GM12878 (cell line): ENCODE measurements around the gene CCNJL. TPM values are rescaled to one million over a fixed set of nuclear protein-coding genes. Genes with fewer than 3 reads are reported as not detected.

Experiments used
- ATAC-seq: fragments of 200-7000 bp; cut with Tn5 transposase; 3 replicates; pipeline ENCODE4 v1.9.1; 2020; ENCODE audit warnings: mild to moderate bottlenecking, moderate library complexity
- BruUV-seq: library from RNA; stranded (reverse); fragments of 400-500 nt; replicated peaks from 2 replicates; lab custom pipeline; 2021; lab: Mats Ljungman, UMichigan
- CTCF ChIA-PET: fragments of 300-600 bp; sonication (Branson Sonifier 250); formaldehyde crosslinking; extraction: SDS; loops from one replicate; lab custom pipeline; 2021; ENCODE audit warnings: inconsistent platforms; lab: Yijun Ruan, JAX
- POLR2A ChIA-PET: fragments of 350-600 bp; formaldehyde crosslinking; extraction: SDS; loops from one replicate; lab custom pipeline; 2021; ENCODE audit warnings: inconsistent platforms; lab: Charles Lee
- RAD21 ChIA-PET: fragments of 300-600 bp; sonication (Branson Sonifier 250); formaldehyde crosslinking; loops from one replicate; lab custom pipeline; 2023; ENCODE audit warnings: antibody characterized with exemption; ENCODE audit not compliant: unreplicated experiment; lab: Charles Lee
- SMC1A ChIA-PET: fragments of 300-600 bp; sonication (Branson Sonifier 250); formaldehyde crosslinking; loops from one replicate; lab custom pipeline; 2023; ENCODE audit not compliant: unreplicated experiment, uncharacterized antibody; lab: Charles Lee
- DNase-seq: peaks from one replicate; pipeline ENCODE4 v3.0.0-alpha.2; 2011; ENCODE audit warnings: low read depth, low spot score
- FAIRE-seq: peaks from 3 replicates; lab custom pipeline; 2011; peaks lifted over from hg19 to GRCh38; lab: Jason Lieb, UNC
- H2AFZ ChIP-seq: 2 replicates; pipeline ENCODE4 v1.6.0; 2011; ENCODE audit warnings: low read depth, low read length, control low read depth; ENCODE audit not compliant: control insufficient read depth
- H3K27ac ChIP-seq: 2 replicates; pipeline ENCODE4 v1.5.1; 2011; ENCODE audit warnings: control low read depth; ENCODE audit not compliant: control insufficient read depth, insufficient read depth
- H3K27me3 ChIP-seq, 2 experiments: replicated peaks in 1 of 2; 2 replicates each; pipeline versions ENCODE4 v1.6.0 to v1.6.1; 2011; ENCODE audit warnings: low read length in 1 of 2; ENCODE audit not compliant: control insufficient read depth in 2 of 2, insufficient read depth in 2 of 2
- H3K36me3 ChIP-seq, 2 experiments: 2 replicates each; pipeline ENCODE4 v1.5.1; 2011; ENCODE audit warnings: low read length in 1 of 2; ENCODE audit not compliant: control insufficient read depth in 2 of 2, insufficient read depth in 2 of 2
- H3K4me1 ChIP-seq: 2 replicates; pipeline ENCODE4 v1.6.1; 2011; ENCODE audit warnings: mild to moderate bottlenecking, low read length, moderate library complexity, mixed read lengths; ENCODE audit not compliant: control insufficient read depth, insufficient read depth
- H3K4me2 ChIP-seq: 2 replicates; pipeline ENCODE4 v1.6.0; 2011; ENCODE audit warnings: control low read depth; ENCODE audit not compliant: control insufficient read depth, insufficient read depth
- H3K4me3 ChIP-seq: fragments of 200-600 bp; sonication (generic); 2 replicates; pipeline ENCODE4 v1.5.1; 2016
- H3K79me2 ChIP-seq: 2 replicates; pipeline ENCODE4 v1.6.0; 2011; ENCODE audit warnings: low read length; ENCODE audit not compliant: control insufficient read depth, insufficient read depth
- H3K9ac ChIP-seq: 2 replicates; pipeline ENCODE4 v1.8.0; 2011; ENCODE audit warnings: low read length, control low read depth, mixed read lengths; ENCODE audit not compliant: control insufficient read depth, insufficient read depth
- H3K9me3 ChIP-seq: replicated peaks from 3 replicates; pipeline ENCODE4 v1.5.1; 2011; ENCODE audit warnings: mild to moderate bottlenecking, low read length; ENCODE audit not compliant: control insufficient read depth, insufficient read depth
- H4K20me1 ChIP-seq: 2 replicates; pipeline ENCODE4 v1.6.0; 2011; ENCODE audit not compliant: control insufficient read depth, insufficient read depth
- ASH2L ChIP-seq: fragments of 300-600, 200-600 bp; sonication (generic); IDR thresholded peaks from 2 replicates; pipeline ENCODE4 v1.6.1; 2017; ENCODE audit warnings: low read depth, mild to moderate bottlenecking, borderline replicate concordance
- BHLHE40 ChIP-seq, 2 experiments: fragments of 450-650 bp in 1 of 2; IDR thresholded peaks; 2 replicates each; pipeline ENCODE4 v1.6.1; 2011 to 2017; ENCODE audit warnings: low read depth in 2 of 2, borderline replicate concordance in 1 of 2, improper control_type of control experiment in 1 of 2, low read length in 1 of 2, mild to moderate bottlenecking in 1 of 2
- ETV6 ChIP-seq, 2 experiments: fragments of 450-650 bp in 1 of 2; IDR thresholded peaks in 1 of 2; conservative IDR thresholded peaks in 1 of 2; 2 replicates each; pipeline ENCODE4 v1.6.1; 2014; ENCODE audit warnings: antibody characterized with exemption in 1 of 2, borderline replicate concordance in 1 of 2, low read depth in 1 of 2, mild to moderate bottlenecking in 1 of 2, moderate library complexity in 1 of 2
- HDAC2 ChIP-seq: fragments of 200-600 bp; sonication (generic); IDR thresholded peaks from 2 replicates; pipeline ENCODE4 v1.6.1; 2017
- NFXL1 ChIP-seq: fragments of 450-650 bp; IDR thresholded peaks from 2 replicates; pipeline ENCODE4 v1.6.1; 2017; ENCODE audit warnings: antibody characterized with exemption, mild to moderate bottlenecking, borderline replicate concordance
- POU2F2 ChIP-seq: IDR thresholded peaks from 3 replicates; pipeline ENCODE4 v1.6.1; 2011; ENCODE audit warnings: low read depth, mild to moderate bottlenecking, low read length, borderline replicate concordance
- RB1 ChIP-seq: fragments of 450-650 bp; formaldehyde crosslinking; IDR thresholded peaks from 2 replicates; pipeline ENCODE4 v1.6.1; 2017; ENCODE audit warnings: mild to moderate bottlenecking, borderline replicate concordance
- YBX1 ChIP-seq: fragments of 450-650 bp; IDR thresholded peaks from 2 replicates; pipeline ENCODE4 v1.6.1; 2016; ENCODE audit warnings: antibody characterized with exemption
- ZNF384 ChIP-seq: IDR thresholded peaks from 2 replicates; pipeline ENCODE4 v1.6.1; 2012; ENCODE audit warnings: low read depth, mild to moderate bottlenecking, low read length, improper control_type of control experiment, borderline replicate concordance
- WGBS: methylation state at CpG from one replicate; pipeline ENCODE4 v1.1.6; 2016; ENCODE audit warnings: low lambda C conversion rate; ENCODE audit not compliant: insufficient replicate concordance, insufficient coverage; ENCODE audit errors: missing lambda C conversion rate; 5-methylcytosine and 5-hydroxymethylcytosine counted together
- in situ Hi-C: fragments of 300-500 bp; cut with MboI; formaldehyde crosslinking; loops from 9 replicates; pipeline ENCODE4 v1.14.3; 2018; ENCODE audit warnings: mixed read lengths
- intact Hi-C: fragments of 100-400 bp; cut with micrococcal nuclease; formaldehyde crosslinking; loops from one replicate; pipeline ENCODE4 v1.14.2; 2022; ENCODE audit not compliant: unreplicated experiment
- polyA plus RNA-seq, 11 experiments: library from polyadenylated mRNA; depleted of rRNA in 4 of 11; unstranded in 6 of 11; stranded (reverse) in 5 of 11; fragments of >200 nt; fragmentation: Nextera tagmentation in 4 of 11; fragmentation: Illumina TruSeq in 1 of 11; extraction: Ambion mirVana in 4 of 11; extraction: Trizol in 1 of 11; gene quantifications; 1 replicate in 1 of 11; 2 replicates in 10 of 11; pipeline versions ENCODE4 v1.2.1 to v1.2.3, GENCODE V29; 2011 to 2016; ENCODE audit warnings: inconsistent platforms in 2 of 11, missing spikeins in 2 of 11, low read depth in 1 of 11
- total RNA-seq, 4 experiments: library from RNA; depleted of rRNA in 3 of 4; stranded (reverse); fragments of >200 nt in 3 of 4; fragmentation: Illumina TruSeq in 1 of 4; extraction: Trizol in 1 of 4; gene quantifications; 2 replicates each; pipeline versions ENCODE4 v1.2.1 to v1.2.3, GENCODE V29; 2013 to 2021
- TF ChIP-seq, protein P1 (sequence below): fragments of 450-650 bp; conservative IDR thresholded peaks from 2 replicates; pipeline ENCODE4 v1.6.1; 2017; ENCODE audit warnings: mild to moderate bottlenecking, moderate library complexity
- TF ChIP-seq, protein P2 (sequence below): fragments of 450-650 bp; IDR thresholded peaks from 2 replicates; pipeline ENCODE4 v1.6.1; 2017; ENCODE audit warnings: mild to moderate bottlenecking, low read depth, inconsistent platforms; ENCODE audit not compliant: poor library complexity, severe bottlenecking
- TF ChIP-seq, protein P3 (sequence below), 3 experiments: IDR thresholded peaks in 2 of 3; conservative IDR thresholded peaks in 1 of 3; 2 replicates each; pipeline ENCODE4 v1.5.1; 2011; ENCODE audit warnings: low read depth in 3 of 3, low read length in 3 of 3, mild to moderate bottlenecking in 3 of 3, control low read depth in 2 of 3, moderate library complexity in 2 of 3, inconsistent platforms in 1 of 3, mixed read lengths in 1 of 3; ENCODE audit not compliant: control insufficient read depth in 2 of 3, insufficient read depth in 1 of 3; ENCODE audit errors: extremely low read depth in 1 of 3
- TF ChIP-seq, protein P4 (sequence below): fragments of 450-650 bp; IDR thresholded peaks from 2 replicates; pipeline ENCODE4 v1.6.1; 2017; ENCODE audit warnings: mild to moderate bottlenecking
- TF ChIP-seq, protein P5 (sequence below): IDR thresholded peaks from 2 replicates; pipeline ENCODE4 v1.6.1; 2011; ENCODE audit warnings: borderline replicate concordance, low read depth, mild to moderate bottlenecking, moderate library complexity, low read length; ENCODE audit not compliant: insufficient read depth, poor library complexity, severe bottlenecking

The CCNJL gene
- total and polyA plus RNA-seq, 10 of the 15 experiments (the other 5 are each of a cell fraction or from before 2014, with no cell fraction given), result 0.09 to 0.20 (median 0.10) TPM; not detected in 7

DNA sequence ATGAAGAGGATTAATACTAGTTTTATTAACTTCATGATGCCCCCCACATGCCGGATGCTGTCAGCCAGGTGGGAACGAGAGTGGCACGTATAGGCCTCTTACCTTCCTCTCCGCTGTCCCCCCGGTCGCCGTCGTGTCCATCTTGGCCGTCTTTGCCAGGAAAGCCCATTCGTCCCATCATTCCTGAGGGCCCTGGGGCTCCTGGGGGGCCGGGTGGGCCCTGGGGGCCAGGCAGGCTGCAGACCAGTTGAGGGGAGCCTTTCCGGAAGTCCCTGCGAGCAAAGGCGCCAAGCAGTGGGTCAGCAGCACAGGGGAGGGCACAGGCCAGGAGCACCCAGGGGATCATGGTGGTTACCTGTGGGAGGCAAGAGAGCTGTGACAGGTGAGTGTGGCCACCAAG is 42.3 kb upstream of the CCNJL start:
- ATAC-seq (no peak), FAIRE-seq (no peak), DNase-seq (no peak)
- H3K4me3 ChIP-seq, result no peak overlapping the region
- H3K9me3 ChIP-seq, result no peaks in the 10 kb centered on the region
- no peaks in the 10 kb centered on the region for H3K79me2 ChIP-seq
- WGBS, result 64% methylated on average over 14 of the region's 14 CpGs
- no peak overlapping the region for H3K27ac ChIP-seq
- H3K27me3 ChIP-seq, result no peaks in the 10 kb centered on the region; a peak in 1 of 4 replicates
- CTCF ChIA-PET, result no interaction called here
- in situ Hi-C loops (no loop called here), intact Hi-C loops (no loop called here)
- H3K4me2 ChIP-seq, result no peak overlapping the region
- H2AFZ ChIP-seq, result no peak overlapping the region
- POLR2A ChIA-PET, result no interaction called here
- no peaks in the 10 kb centered on the region for H3K36me3 ChIP-seq
- SMC1A ChIA-PET, result interaction anchor here (0.6 to 1.1 kb wide), 2 partner anchors 9 to 15 kb away, joined by 3 to 4 read pairs; no protein-coding TSS in a partner anchor
- no peaks in the 10 kb centered on the region for H3K4me1 ChIP-seq
- no peak overlapping the region for H3K9ac ChIP-seq
- no TSS peak for BruUV-seq
- RAD21 ChIA-PET, result no interaction called here
- H4K20me1 ChIP-seq, result no peaks in the 10 kb centered on the region
- no peak for TF ChIP-seq NFXL1
- no peak for TF ChIP-seq ZNF384
- no peak for TF ChIP-seq BHLHE40 (IDR thresholded peaks at IDR 0.05; ENCODE audit: borderline replicate concordance in 1 of 2, low read depth in 2 of 2, low read length in 1 of 2)
- TF ChIP-seq ASH2L, result no peak
- TF ChIP-seq HDAC2, result no peak
- no peak for TF ChIP-seq ETV6 (conservative IDR thresholded peaks at IDR 0.05 in 1 of 2, IDR thresholded peaks at IDR 0.05 in 1 of 2; ENCODE audit: borderline replicate concordance in 1 of 2, low read depth in 1 of 2)
- TF ChIP-seq, protein P1, sequence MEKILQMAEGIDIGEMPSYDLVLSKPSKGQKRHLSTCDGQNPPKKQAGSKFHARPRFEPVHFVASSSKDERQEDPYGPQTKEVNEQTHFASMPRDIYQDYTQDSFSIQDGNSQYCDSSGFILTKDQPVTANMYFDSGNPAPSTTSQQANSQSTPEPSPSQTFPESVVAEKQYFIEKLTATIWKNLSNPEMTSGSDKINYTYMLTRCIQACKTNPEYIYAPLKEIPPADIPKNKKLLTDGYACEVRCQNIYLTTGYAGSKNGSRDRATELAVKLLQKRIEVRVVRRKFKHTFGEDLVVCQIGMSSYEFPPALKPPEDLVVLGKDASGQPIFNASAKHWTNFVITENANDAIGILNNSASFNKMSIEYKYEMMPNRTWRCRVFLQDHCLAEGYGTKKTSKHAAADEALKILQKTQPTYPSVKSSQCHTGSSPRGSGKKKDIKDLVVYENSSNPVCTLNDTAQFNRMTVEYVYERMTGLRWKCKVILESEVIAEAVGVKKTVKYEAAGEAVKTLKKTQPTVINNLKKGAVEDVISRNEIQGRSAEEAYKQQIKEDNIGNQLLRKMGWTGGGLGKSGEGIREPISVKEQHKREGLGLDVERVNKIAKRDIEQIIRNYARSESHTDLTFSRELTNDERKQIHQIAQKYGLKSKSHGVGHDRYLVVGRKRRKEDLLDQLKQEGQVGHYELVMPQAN, result no peak
- TF ChIP-seq, protein P2, sequence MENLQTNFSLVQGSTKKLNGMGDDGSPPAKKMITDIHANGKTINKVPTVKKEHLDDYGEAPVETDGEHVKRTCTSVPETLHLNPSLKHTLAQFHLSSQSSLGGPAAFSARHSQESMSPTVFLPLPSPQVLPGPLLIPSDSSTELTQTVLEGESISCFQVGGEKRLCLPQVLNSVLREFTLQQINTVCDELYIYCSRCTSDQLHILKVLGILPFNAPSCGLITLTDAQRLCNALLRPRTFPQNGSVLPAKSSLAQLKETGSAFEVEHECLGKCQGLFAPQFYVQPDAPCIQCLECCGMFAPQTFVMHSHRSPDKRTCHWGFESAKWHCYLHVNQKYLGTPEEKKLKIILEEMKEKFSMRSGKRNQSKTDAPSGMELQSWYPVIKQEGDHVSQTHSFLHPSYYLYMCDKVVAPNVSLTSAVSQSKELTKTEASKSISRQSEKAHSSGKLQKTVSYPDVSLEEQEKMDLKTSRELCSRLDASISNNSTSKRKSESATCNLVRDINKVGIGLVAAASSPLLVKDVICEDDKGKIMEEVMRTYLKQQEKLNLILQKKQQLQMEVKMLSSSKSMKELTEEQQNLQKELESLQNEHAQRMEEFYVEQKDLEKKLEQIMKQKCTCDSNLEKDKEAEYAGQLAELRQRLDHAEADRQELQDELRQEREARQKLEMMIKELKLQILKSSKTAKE, result no peak
- TF ChIP-seq, protein P3, sequence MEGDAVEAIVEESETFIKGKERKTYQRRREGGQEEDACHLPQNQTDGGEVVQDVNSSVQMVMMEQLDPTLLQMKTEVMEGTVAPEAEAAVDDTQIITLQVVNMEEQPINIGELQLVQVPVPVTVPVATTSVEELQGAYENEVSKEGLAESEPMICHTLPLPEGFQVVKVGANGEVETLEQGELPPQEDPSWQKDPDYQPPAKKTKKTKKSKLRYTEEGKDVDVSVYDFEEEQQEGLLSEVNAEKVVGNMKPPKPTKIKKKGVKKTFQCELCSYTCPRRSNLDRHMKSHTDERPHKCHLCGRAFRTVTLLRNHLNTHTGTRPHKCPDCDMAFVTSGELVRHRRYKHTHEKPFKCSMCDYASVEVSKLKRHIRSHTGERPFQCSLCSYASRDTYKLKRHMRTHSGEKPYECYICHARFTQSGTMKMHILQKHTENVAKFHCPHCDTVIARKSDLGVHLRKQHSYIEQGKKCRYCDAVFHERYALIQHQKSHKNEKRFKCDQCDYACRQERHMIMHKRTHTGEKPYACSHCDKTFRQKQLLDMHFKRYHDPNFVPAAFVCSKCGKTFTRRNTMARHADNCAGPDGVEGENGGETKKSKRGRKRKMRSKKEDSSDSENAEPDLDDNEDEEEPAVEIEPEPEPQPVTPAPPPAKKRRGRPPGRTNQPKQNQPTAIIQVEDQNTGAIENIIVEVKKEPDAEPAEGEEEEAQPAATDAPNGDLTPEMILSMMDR (IDR thresholded peaks at IDR 0.05 in 2 of 3, conservative IDR thresholded peaks at IDR 0.05 in 1 of 3; ENCODE audit: control insufficient read depth in 2 of 3, extremely low read depth in 1 of 3, insufficient read depth in 1 of 3, low read depth in 3 of 3, low read length in 3 of 3), result no peak
- TF ChIP-seq RB1, result no peak
- TF ChIP-seq YBX1, result no peak
- no peak for TF ChIP-seq POU2F2
- TF ChIP-seq, protein P4, sequence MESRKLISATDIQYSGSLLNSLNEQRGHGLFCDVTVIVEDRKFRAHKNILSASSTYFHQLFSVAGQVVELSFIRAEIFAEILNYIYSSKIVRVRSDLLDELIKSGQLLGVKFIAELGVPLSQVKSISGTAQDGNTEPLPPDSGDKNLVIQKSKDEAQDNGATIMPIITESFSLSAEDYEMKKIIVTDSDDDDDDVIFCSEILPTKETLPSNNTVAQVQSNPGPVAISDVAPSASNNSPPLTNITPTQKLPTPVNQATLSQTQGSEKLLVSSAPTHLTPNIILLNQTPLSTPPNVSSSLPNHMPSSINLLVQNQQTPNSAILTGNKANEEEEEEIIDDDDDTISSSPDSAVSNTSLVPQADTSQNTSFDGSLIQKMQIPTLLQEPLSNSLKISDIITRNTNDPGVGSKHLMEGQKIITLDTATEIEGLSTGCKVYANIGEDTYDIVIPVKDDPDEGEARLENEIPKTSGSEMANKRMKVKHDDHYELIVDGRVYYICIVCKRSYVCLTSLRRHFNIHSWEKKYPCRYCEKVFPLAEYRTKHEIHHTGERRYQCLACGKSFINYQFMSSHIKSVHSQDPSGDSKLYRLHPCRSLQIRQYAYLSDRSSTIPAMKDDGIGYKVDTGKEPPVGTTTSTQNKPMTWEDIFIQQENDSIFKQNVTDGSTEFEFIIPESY, result no peak
- TF ChIP-seq, protein P5, sequence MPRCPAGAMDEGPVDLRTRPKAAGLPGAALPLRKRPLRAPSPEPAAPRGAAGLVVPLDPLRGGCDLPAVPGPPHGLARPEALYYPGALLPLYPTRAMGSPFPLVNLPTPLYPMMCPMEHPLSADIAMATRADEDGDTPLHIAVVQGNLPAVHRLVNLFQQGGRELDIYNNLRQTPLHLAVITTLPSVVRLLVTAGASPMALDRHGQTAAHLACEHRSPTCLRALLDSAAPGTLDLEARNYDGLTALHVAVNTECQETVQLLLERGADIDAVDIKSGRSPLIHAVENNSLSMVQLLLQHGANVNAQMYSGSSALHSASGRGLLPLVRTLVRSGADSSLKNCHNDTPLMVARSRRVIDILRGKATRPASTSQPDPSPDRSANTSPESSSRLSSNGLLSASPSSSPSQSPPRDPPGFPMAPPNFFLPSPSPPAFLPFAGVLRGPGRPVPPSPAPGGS, result no peak
